HepG2 (cell line): Measurements from ENCODE around the gene LRRC27. TPM values are rescaled to one million over a fixed set of nuclear protein-coding genes. Genes with fewer than 3 reads are reported as not detected.

Experiments
- ATAC-seq: fragments of 200-7000 bp; cut with Tn5 transposase; 3 replicates; pipeline ENCODE4 v1.9.1; 2020; ENCODE audit warnings: mild to moderate bottlenecking, moderate library complexity
- BruUV-seq: library from RNA; stranded (reverse); fragments of 400-500 nt; replicated peaks from 2 replicates; lab custom pipeline; 2021; lab: Mats Ljungman, UMichigan
- CTCF ChIA-PET: fragments of 300-600 bp; formaldehyde crosslinking; extraction: SDS; loops from one replicate; lab custom pipeline; 2021; ENCODE audit warnings: low total read pairs, inconsistent platforms, low intra/inter-chr PET ratio; lab: Yijun Ruan, JAX
- POLR2A ChIA-PET: fragments of 350-600 bp; sonication (Branson Sonifier 250); formaldehyde crosslinking; loops from one replicate; lab custom pipeline; 2020; ENCODE audit warnings: antibody characterized with exemption, inconsistent platforms; lab: Yijun Ruan, JAX
- DNase-seq: peaks from one replicate; pipeline ENCODE4 v3.0.0-alpha.2; 2015; ENCODE audit warnings: low spot score
- FAIRE-seq: peaks from 3 replicates; lab custom pipeline; 2011; peaks lifted over from hg19 to GRCh38; lab: Jason Lieb, UNC
- H2AFZ ChIP-seq: one replicate; pipeline ENCODE4 v1.6.1; 2011; ENCODE audit warnings: low read length, inconsistent platforms
- H3K27ac ChIP-seq: fragments of 300-600 bp; 3 replicates; pipeline ENCODE4 v1.8.0; 2011; ENCODE audit warnings: mixed run types, mild to moderate bottlenecking, mixed read lengths, low read length, inconsistent platforms; ENCODE audit not compliant: insufficient read depth; ENCODE audit errors: extremely low read length
- H3K27me3 ChIP-seq, 2 experiments: fragments of 200-600 bp in 1 of 2; 2 replicates in 1 of 2; 3 replicates in 1 of 2; pipeline versions ENCODE4 v1.6.0 to v1.8.0; 2011; ENCODE audit warnings: low read length in 2 of 2, mild to moderate bottlenecking in 2 of 2, moderate library complexity in 2 of 2, inconsistent platforms in 1 of 2; ENCODE audit not compliant: insufficient read depth in 2 of 2, control insufficient read depth in 1 of 2
- H3K36me3 ChIP-seq, 2 experiments: fragments of 200-600 bp in 1 of 2; replicated peaks in 1 of 2; 2 replicates in 1 of 2; 3 replicates in 1 of 2; pipeline versions ENCODE4 v1.5.1 to v1.8.0; 2011; ENCODE audit warnings: low read length in 2 of 2, inconsistent platforms in 1 of 2; ENCODE audit not compliant: insufficient read depth in 2 of 2, control insufficient read depth in 1 of 2
- H3K4me1 ChIP-seq: 2 replicates; pipeline ENCODE4 v1.5.1; 2012; ENCODE audit warnings: low read length, inconsistent platforms; ENCODE audit not compliant: insufficient read depth
- H3K4me2 ChIP-seq: 2 replicates; pipeline ENCODE4 v1.6.0; 2011; ENCODE audit warnings: low read depth, low read length, inconsistent platforms
- H3K4me3 ChIP-seq, 3 experiments: fragments of 200-600 bp in 1 of 3; sonication (generic), shearing (Covaris generic) in 1 of 3; replicated peaks in 1 of 3; 2 replicates each; pipeline ENCODE4 v1.5.1; 2011 to 2016; ENCODE audit warnings: low read length in 3 of 3, inconsistent platforms in 2 of 3, low read depth in 2 of 3, mild to moderate bottlenecking in 2 of 3, control low read depth in 1 of 3, mixed read lengths in 1 of 3; ENCODE audit not compliant: insufficient read depth in 1 of 3
- H3K79me2 ChIP-seq: one replicate; pipeline ENCODE4 v1.6.1; 2011; ENCODE audit warnings: low read length, inconsistent platforms; ENCODE audit not compliant: insufficient read depth
- H3K9ac ChIP-seq: 2 replicates; pipeline ENCODE4 v1.6.0; 2011; ENCODE audit warnings: mild to moderate bottlenecking, low read depth, low read length, inconsistent platforms; ENCODE audit not compliant: insufficient read depth
- H3K9me3 ChIP-seq: 2 replicates; pipeline ENCODE4 v1.5.1; 2012; ENCODE audit warnings: mild to moderate bottlenecking, low read length
- H4K20me1 ChIP-seq: 2 replicates; pipeline ENCODE4 v1.6.0; 2011; ENCODE audit warnings: inconsistent platforms, mild to moderate bottlenecking, low read length, moderate library complexity; ENCODE audit not compliant: insufficient read depth
- CBX2 ChIP-seq, 2 experiments: fragments of 200-600 bp in 1 of 2; sonication (generic); formaldehyde crosslinking in 1 of 2; IDR thresholded peaks; 2 replicates each; pipeline versions ENCODE4 v1.7.0 to v1.8.1; 2018 to 2022; ENCODE audit warnings: low read depth in 2 of 2, low read length in 1 of 2, mild to moderate bottlenecking in 1 of 2, missing genetic modification reagents in 1 of 2
- DNMT3B ChIP-seq: conservative IDR thresholded peaks from 2 replicates; pipeline ENCODE4 v1.6.1; 2016; ENCODE audit warnings: missing biosample characterization, control low read depth
- MIXL1 ChIP-seq: IDR thresholded peaks from 2 replicates; pipeline ENCODE4 v1.6.1; 2016
- NAIF1 ChIP-seq: sonication (generic); formaldehyde crosslinking; IDR thresholded peaks from 2 replicates; pipeline ENCODE4 v1.5.0; 2020; ENCODE audit warnings: mild to moderate bottlenecking, missing genetic modification reagents, borderline replicate concordance
- PCBP1 ChIP-seq: fragments of 200-400 bp; formaldehyde crosslinking; IDR thresholded peaks from 2 replicates; pipeline ENCODE4 v1.6.1; 2017; ENCODE audit warnings: mild to moderate bottlenecking, low read depth, low read length, borderline replicate concordance
- ZBTB8A ChIP-seq: sonication (generic); formaldehyde crosslinking; IDR thresholded peaks from 2 replicates; pipeline ENCODE4 v1.4.0; 2020; ENCODE audit warnings: mild to moderate bottlenecking, low read depth, missing genetic modification reagents, borderline replicate concordance
- ZNF460 ChIP-seq: sonication (generic); formaldehyde crosslinking; IDR thresholded peaks from 2 replicates; pipeline ENCODE4 v1.5.1; 2020; ENCODE audit warnings: missing genetic modification reagents, mild to moderate bottlenecking, borderline replicate concordance
- ZNF7 ChIP-seq: IDR thresholded peaks from 2 replicates; pipeline ENCODE4 v1.6.1; 2016; ENCODE audit warnings: missing biosample characterization, missing genetic modification reagents
- ZSCAN29 ChIP-seq: sonication (generic); formaldehyde crosslinking; conservative IDR thresholded peaks from 2 replicates; pipeline ENCODE4 v1.4.0; 2020; ENCODE audit warnings: mild to moderate bottlenecking, missing genetic modification reagents
- WGBS: methylation state at CpG from one replicate; pipeline ENCODE4 v1.1.6; 2017; ENCODE audit warnings: low lambda C conversion rate; 5-methylcytosine and 5-hydroxymethylcytosine counted together
- in situ Hi-C: cut with HindIII; loops from 2 replicates; pipeline ENCODE4 v1.10.0; 2017; ENCODE audit warnings: low pct_unique_long_range_greater_than_20kb; ENCODE audit not compliant: extremely low pct_ligation_motif_present
- intact Hi-C: fragments of 100-400 bp; cut with micrococcal nuclease; formaldehyde crosslinking; loops from one replicate; pipeline ENCODE4 v1.10.0; 2022; ENCODE audit not compliant: unreplicated experiment
- polyA plus RNA-seq, 8 experiments: library from polyadenylated mRNA; depleted of rRNA in 3 of 8; stranded (reverse) in 7 of 8; unstranded in 1 of 8; fragments of >200 nt; fragmentation: Illumina TruSeq in 4 of 8; extraction: Trizol in 4 of 8; gene quantifications; 2 replicates each; pipeline versions ENCODE4 v1.2.1 to v1.2.3, GENCODE V29; 2011 to 2016; ENCODE audit warnings: low read depth in 4 of 8, missing spikeins in 1 of 8, mixed read lengths in 1 of 8; ENCODE audit not compliant: insufficient read depth in 1 of 8
- total RNA-seq, 5 experiments: library from RNA; depleted of rRNA; stranded (reverse); fragments of >200 nt; fragmentation: Illumina TruSeq; extraction: Trizol; gene quantifications; 2 replicates each; pipeline ENCODE4 v1.2.3, GENCODE V29; 2016; ENCODE audit warnings: low read depth in 1 of 5
- TF ChIP-seq, protein P1 (sequence below): sonication (generic); formaldehyde crosslinking; IDR thresholded peaks from 2 replicates; pipeline ENCODE4 v1.5.0; 2020; ENCODE audit warnings: missing genetic modification reagents

LRRC27 gene
- total and polyA plus RNA-seq, 2 of the 13 experiments (the other 11 are each of a cell fraction or from before 2014, with no cell fraction given): 4.2 to 4.6 TPM

- no peaks in the 10 kb centered on the region for H4K20me1 ChIP-seq
- no peak for DNase-seq
- H3K36me3 ChIP-seq: no peaks in the 10 kb centered on the region
- TF ChIP-seq, protein P1, sequence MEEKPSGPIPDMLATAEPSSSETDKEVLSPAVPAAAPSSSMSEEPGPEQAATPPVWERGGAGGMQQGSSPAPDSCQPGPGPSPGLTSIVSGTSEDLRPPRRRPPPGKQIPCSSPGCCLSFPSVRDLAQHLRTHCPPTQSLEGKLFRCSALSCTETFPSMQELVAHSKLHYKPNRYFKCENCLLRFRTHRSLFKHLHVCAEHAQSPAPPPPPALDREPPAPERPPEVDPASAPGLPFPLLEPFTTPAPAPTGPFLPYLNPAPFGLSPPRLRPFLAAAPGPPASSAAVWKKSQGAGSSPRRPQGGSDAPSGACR: no peak
- TF ChIP-seq PCBP1 (no peak), ZSCAN29 (CRISPR knock-in tag) (no peak), MIXL1 (CRISPR knock-in tag) (no peak), ZBTB8A (CRISPR knock-in tag) (no peak), ZNF7 (CRISPR knock-in tag) (no peak), ZNF460 (no peak), CBX2 (IDR thresholded peaks at IDR 0.05; ENCODE audit: low read depth, low read length) (no peak), CBX2 (CRISPR knock-in tag; IDR thresholded peaks at IDR 0.05; ENCODE audit: low read depth) (no peak), NAIF1 (CRISPR knock-in tag) (no peak), DNMT3B (CRISPR knock-in tag) (no peak)
- intact Hi-C loops (no loop called here), in situ Hi-C loops (no loop called here)
- ATAC-seq: no peak
- H3K9me3 ChIP-seq: no peaks in the 10 kb centered on the region
- H3K27ac ChIP-seq: no peak overlapping the region
- 78% methylated on average over 7 of the region's 17 CpGs for WGBS
- no peak overlapping the region for H3K4me3 ChIP-seq
- H3K4me1 ChIP-seq: no peaks in the 10 kb centered on the region
- FAIRE-seq: no peak
- ChIA-PET CTCF (no interaction called here), POLR2A (no interaction called here)
- no peak overlapping the region for H3K4me2 ChIP-seq
- no TSS peak for BruUV-seq
- H3K9ac ChIP-seq: no peak overlapping the region
- H3K79me2 ChIP-seq: no peaks in the 10 kb centered on the region
- no peak overlapping the region for H2AFZ ChIP-seq
- no peaks in the 10 kb centered on the region for H3K27me3 ChIP-seq
These were observed 23.3 kb downstream of the LRRC27 start for GRCh38 chr10:132355297-132355696.
